Testis (tissue), 2 donors: ENCODE results near the gene COLEC11.
"Not testable (repeated sequence)": the region's sequence is repeated elsewhere in the genome, so short reads cannot be mapped to it uniquely, and the experiment has no call there.

Experiments
- CTCF ChIP-seq, 3 experiments: fragments of 450-650 bp in 2 of 3; fragments of 200-600 bp in 1 of 3; sonication (generic) in 1 of 3; IDR thresholded peaks; one replicate each; pipeline ENCODE4 v1.5.1; 2016 to 2019; ENCODE audit warnings: antibody characterized with exemption in 3 of 3, mild to moderate bottlenecking in 2 of 3, moderate library complexity in 1 of 3
- POLR2A ChIP-seq: fragments of 450-650 bp; IDR thresholded peaks from one replicate; pipeline ENCODE4 v1.6.1; 2017; ENCODE audit warnings: antibody characterized with exemption, mild to moderate bottlenecking, moderate library complexity

- not testable (repeated sequence) for TF ChIP-seq CTCF (IDR thresholded peaks at IDR 0.05); POLR2A
Measured at GRCh38 chr2:3609279-3609673, 14.4 kb downstream of the COLEC11 start.
